ENCODE results near the gene ZBED4. TPM values are rescaled to one million over a fixed set of nuclear protein-coding genes. Genes with fewer than 3 reads are reported as not detected.

Gene ZBED4
- total RNA-seq, 1 donor from 2014 or later, result 4.8 TPM

GRCh38 chr22:49936973-49937757 lies 83.5 kb downstream of the ZBED4 start:
- DNase-seq (ENCODE audit: missing footprints), result no peak
- intact Hi-C loops (cut with DNase I), result loop anchor here (1.0 kb wide), 1 partner anchor 23 kb away; the partner anchor contains the start of gene PIM3

DNA sequence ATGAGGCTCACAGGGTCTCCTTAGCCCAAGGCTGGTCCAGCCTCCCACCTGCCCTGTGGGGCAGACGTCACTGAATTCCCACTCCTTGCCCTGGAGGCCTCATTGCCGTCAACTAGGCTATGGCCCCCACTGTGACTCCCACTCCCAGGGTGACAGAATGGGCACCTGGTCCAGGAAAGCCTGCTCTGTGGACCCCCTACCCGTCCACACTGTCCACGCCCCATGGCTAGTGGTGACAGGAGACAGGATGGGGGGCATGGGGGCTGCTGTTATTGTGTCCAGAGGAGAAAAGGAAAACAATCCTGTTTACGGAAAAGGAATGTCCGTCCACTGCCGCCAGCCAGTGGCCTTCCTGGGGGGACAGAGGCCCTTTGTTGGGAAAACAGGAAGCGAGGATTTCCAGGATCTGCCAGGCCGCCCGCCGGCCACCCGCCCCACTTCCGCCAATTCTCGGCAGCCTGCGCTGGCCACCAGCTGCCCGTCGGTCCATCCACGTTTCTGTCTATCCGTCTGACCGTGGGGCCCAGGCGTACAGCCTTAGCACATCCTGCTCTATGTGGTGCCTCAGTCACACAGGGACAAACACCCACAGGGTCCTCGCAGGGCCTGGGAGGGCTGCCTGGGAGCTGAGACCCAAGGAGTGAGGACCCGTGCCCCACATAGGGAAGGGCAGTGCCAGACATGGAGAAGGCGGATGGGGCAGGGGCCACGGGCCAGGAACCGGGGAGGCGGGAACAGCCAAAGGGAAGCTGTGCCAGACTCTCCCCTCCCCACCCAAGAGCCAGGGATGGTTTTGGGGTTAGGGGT lies 84.3 kb downstream of the ZBED4 start:
- intact Hi-C loops (cut with DNase I), result no loop called here
- ATAC-seq (no peak), DNase-seq (ENCODE audit: missing footprints) (no peak)

More at GRCh38 chr22:49936973-49937757, 83.5 kb downstream of the ZBED4 start:
- ATAC-seq, result peak; percentile 39

DNA sequence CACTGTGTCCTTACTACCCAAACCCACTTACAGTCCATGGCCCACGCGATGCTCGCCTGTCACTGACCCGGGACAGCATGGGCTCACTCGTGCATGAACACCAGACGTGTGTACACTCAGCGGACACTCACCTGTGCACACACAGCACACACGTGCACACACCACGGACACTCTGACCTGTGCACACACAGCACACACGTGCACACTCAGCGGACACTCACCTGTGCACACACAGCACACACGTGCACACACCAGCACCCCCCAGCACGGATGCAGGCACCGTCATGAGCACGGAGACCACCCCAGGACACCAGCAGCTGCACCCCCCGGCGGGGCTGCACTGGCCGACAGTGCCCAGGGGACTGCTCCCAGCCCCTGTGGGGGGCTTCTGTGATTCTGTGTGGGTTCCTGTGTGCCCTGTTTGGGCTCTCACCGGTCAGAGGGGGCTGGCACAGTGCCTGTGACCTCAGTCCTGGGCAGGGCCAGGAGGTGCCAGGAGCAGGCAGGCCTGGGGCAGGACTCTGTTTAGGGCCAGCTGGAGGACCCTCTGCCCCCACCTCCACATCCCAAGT lies 85.0 kb downstream of the ZBED4 start:
- ATAC-seq, result no peak
- DNase-seq (ENCODE audit: missing footprints), result no peak
- intact Hi-C loops (cut with DNase I), result no loop called here

Other genes with a start within 250 kb of the ZBED4 start
- 17.5 TPM for gene BRD1, start 26.0 kb upstream of the ZBED4 start, total RNA-seq
- 16.4 TPM for gene ALG12, start 64.6 kb downstream of the ZBED4 start, total RNA-seq
- 30.6 TPM for gene CRELD2, start 64.8 kb downstream of the ZBED4 start, total RNA-seq
- 56.9 TPM for gene PIM3, start 106.9 kb downstream of the ZBED4 start, total RNA-seq
- gene IL17REL, start 158.9 kb downstream of the ZBED4 start, total RNA-seq, result not detected
- gene TTLL8, start 204.5 kb downstream of the ZBED4 start, total RNA-seq, result not detected
- gene MLC1, start 231.6 kb downstream of the ZBED4 start, total RNA-seq, result 0.05 TPM
- not detected for gene MOV10L1, start 236.2 kb downstream of the ZBED4 start, total RNA-seq